HG03045 (cell line): ENCODE measurements around the gene GSG1.

Experiments
- ATAC-seq: cut with Tn5 transposase; IDR thresholded peaks from one replicate; pipeline ENCODE4 v1.9.1; 2021; ENCODE audit warnings: mild to moderate bottlenecking, moderate library complexity; ENCODE audit not compliant: unreplicated experiment

GSG1 gene

DNA sequence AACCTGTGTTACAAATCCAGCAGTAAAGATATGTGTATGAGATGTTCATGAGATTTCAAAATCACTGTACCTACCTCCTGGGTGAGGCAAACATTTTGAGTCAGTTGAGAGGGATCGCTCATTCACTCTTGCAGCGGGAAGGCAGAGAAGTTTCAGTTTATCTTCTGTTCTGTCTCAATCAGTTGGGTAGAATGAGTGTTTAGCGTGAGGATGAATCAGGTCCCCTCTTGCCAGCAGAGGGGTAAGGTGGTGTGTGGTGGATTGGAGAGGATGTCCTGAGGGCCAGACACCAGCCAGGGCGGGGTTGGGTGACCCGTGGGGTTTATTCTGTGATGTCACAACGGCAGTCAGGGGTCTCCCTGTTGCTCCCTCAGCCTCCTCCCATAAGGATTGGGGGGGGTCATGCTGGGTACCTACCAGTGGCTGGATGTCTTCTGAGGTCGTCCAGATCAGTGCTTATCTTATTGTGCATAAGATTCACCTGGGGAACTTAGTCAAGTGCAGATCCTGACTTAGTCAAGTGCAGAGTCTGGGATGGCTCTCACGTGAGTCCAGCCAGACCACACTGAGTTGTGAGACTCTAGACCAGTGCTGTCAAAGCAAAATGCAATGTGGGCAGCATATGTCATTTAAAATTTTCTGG lies at the start of gene GSG1:
Gene GSG1, minus strand, starts transcription at position 277 of the 643 bp plus-strand sequence. Its CDS starts 155 bp downstream, at position 122.
- ATAC-seq, result no peak

DNA sequence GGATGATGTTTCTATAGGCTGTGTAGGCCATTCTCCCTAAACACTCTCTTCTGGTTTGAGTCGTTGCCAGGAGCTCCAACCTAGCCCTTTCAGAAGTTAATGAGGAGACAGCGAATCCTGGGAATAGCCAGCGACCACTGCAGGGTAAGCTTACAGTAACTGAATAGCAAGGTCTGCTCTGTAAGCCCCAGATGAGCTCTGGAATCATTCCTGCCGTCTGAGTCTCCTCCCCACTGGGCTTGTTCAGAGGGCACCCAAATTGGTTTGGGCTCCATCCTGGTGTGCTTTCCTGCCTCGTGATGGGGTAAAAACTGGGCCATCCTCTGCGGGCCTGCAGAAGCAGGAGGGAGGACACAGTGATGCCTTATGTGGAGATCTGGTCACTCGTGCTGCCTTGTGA lies 49.7 kb upstream of the GSG1 start:
- ATAC-seq, result no peak

DNA sequence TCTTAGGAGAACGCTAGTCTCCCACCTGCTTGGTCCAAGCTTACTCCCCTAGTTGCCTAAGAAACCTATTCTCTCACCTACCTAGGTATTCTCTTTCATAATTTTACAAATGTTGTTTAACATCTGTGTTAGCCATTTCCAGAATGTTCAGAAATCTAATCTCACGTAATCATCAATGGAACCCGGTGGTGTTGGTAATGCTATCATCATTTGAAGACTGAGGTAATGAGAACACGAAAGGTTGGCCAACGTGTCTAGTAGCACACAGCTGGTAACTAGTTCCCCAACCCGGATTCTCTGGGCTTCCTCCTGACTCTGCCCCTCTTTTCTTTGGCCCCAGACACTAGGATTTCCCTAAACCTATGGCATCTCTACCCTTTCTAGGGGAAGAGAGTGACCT lies 49.3 kb upstream of the GSG1 start:
- ATAC-seq, result no peak

DNA sequence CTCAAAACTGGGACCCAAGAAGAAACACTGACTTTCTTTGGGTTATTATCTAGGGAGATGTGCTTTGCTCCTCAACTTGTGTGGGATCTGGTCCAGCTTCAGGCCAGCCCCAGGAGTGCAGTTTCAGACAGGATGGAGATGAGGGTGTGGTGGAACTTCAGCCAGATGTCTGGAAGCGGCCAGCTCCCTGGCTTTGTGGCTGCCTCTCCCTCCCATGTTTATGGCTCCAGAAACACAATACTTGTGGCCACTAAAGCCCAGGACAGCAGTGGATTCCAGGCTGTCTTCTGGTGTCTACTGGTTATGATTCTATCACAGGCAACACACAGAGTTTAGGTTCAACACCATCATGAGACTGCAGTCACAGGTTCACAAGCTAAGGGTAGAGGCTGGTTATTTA lies 48.8 kb upstream of the GSG1 start:
- ATAC-seq, result no peak

DNA sequence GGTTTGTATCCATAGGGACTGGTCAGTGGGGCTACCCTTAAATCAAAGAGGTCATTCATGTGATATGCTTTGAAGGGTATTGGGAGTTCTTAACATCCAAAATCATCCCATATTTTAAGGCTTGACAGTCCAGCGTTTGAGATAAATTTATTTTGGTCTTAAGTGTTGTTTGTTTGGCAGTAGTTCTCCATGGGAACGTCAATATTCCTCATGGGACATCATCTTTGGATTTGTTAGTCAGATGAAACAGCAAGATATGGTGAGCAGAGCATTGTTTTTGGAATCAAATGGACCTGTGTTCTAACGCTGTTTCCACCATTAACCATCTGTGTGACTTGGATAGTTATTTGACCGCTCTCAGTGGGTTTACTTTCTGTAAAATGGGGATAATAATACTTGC lies 45.9 kb upstream of the GSG1 start:
- no peak for ATAC-seq

DNA sequence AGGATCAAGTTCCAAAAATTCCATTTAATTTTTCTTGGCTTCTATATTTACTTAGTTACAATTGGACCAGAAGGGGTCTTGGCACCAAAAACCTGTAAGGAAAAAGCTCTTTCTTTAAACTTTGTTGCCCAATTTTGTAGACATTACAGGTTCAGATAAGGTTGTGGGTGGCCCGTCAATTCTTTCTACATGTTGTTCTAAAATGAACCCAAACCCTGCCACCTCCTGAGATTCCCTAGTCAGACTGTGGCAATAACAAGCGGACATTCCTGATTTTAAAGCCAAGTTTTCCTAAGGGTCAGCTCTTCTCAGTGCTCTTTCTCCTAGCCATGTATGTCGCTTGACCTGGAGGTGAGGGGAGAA lies 45.0 kb upstream of the GSG1 start:
- ATAC-seq, result no peak

DNA sequence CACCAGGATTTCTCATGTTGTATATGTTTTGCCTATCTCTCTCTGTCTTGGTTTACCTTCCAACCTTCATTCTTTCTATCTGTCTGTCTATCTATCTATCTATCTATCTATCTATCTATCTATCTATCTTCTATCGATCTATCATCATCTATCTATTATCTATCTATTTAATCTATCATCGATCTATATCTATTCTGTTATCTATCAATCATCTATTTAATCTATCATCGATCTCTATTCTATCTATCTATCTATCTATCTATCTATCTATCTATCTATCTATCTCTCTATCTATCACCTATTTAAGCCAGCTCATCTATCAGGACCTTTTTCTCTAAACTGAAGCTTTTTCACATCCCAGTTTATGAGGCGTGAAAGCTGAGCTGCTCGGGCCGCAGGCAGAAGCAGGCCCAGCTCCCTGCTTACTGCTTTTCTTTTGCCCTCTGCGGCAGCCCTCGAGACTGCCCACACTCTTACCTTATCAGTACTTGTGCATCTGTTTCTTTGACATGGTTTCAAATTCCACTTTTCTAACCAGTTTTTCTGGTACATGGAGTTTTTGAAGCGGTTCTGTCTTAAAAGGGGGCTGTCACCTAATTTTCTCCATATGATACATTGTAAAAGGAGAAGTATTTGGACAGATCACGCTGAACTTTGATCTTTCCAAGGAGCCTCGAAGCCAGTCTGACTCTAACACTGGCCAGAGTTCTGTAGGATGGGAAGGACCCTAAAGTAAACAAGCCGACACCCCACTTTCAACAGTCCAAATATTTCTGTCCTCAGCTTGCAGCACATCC lies 44.4 kb upstream of the GSG1 start:
- no peak for ATAC-seq

DNA sequence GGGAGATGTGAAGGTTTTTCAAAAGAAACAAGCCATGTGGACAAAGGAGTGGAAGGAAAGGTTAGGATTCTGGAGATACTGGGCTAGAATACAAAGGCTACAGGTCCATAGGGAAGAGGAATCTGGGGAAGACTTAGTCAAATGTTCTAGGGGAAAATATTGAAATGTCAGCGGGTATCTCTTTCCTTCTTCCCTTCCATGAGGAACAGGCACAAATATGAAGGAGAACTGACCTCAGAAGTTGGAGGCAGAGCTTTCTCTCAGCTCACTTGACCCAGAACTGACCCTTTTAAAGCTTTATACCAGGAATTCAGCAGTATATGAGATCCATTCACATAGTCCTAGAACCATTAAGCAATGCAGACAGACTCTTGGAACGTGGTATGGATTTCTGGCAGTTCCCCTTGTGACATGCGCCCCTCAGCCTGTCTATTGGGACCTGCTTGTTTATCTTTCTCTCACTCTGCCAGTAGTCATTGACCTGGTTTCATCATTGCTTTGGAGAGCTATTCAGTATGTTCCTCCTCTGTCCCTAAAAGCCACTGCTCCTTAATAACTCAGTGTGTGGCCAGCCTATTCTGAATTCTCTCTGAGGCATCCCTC lies 43.0 kb upstream of the GSG1 start:
- ATAC-seq, result no peak

DNA sequence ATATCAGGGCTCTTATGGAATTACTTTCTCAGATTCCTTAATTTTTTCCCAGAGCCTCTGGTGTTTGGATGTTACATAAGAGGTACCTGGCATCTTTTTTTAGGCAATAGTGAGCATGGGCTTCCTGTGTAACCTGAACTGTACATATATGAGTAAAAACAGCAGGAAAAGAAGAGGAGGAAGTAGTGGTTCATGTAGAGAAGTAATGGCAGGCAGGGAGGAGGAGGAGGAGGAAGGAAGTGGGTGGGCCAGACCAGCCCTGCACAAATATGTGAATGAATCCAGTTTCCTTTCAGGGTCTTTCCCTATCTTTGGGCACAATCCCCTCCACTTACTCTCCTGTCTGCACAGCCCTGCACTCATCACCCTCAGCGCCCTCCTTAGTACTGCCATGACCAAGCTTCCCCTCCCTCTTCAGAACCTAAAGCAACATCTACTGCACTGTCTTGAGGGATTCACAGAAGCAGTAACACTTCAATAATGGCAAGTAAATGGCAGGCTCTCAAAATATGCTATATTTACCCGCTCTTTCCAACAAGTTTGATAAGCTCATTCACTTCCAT lies 40.9 kb upstream of the GSG1 start:
- ATAC-seq, result no peak

DNA sequence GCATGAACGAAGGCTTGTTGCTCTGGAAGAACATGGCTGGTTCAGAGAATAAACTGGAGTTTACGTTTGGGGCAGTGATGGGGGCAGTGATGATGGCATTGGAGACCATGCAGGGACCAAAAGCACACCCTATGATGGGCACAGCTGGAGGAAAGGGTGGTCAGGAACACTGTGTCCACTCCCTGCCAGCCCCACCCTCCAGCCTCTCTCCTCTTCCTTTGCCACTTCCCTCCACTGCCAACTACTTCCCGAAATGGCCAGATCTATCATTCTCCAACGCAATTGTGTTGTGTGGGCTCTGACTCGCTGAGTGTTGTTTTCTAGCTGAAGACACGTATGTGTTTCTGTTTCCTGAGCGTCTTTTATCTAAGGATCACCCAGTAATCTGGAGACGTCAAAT lies 39.3 kb upstream of the GSG1 start:
- no peak for ATAC-seq

DNA sequence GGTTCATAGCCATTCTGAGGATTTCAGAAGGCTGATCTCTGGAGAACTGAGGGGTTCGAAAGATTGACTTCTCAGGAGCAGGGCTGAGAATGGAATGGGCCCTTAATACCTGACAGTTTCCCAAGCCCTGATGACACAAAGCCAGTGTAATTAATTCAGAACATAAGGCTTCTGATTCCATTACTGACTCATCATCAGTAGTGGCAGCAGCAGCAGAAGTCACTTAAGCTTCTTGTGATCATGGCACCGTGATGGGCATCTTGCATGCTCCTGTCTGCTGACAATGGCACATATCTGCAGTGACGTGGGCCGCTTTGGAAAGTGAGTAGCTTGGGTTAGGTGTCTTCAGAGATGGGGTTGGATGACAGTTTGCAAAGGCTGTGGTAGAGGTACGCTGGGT lies 38.2 kb upstream of the GSG1 start:
- no peak for ATAC-seq

DNA sequence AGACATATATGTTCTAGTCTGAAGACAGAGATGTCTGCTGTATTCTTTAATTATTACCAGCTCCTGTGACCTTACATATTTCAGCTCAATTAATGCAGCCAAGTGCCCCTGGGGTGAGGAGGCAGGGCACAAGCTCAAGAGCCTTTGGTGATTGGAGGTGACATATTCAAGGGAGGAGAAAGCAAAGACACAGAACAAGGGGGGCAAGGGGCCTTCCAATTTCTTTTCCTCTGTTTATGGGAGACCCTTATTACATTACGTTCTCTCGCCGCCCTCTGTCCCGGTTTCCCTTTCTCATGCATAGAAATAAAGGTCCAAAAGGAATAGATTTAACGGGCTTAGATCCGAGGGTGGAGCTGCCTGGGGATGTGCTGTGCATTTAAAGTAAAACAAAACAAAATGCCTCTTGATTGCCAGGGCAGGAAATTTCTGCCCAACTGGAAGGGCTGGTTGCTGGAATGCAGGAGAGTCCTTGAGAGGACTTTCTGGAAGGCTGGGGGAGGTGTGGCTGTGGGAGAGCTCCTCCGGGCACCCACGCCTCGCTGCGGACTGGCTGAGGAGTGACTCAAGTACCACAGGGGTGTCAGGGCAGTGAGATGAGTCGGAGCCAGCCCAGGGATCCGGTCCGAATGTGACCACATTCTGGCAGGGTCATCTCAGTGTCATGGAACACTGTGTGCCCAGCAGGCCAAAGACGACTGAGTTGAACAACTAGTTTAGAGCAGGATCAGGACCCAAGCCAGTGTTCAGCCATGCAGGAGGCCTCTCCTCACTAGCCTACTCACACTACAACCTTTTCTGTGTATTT lies 32.1 kb upstream of the GSG1 start:
- ATAC-seq, result no peak

DNA sequence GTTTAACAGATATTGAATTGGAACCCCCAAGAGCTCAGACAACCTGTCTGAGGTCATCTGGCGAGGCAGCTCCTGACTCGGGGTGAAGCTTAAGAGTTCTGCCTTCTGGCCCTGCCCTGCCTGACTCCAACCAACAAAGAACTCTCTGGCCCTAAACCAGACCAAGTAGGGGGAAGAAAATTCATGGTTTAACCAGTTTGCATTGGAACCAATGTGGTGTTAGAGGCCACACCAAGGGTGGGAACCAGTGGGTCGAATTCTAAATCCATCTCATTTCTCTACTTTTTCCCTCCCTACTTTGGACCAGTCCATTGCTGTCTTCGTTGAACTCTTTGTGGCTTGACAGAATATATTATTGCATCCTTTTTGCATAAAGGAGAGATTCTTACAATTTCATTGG lies 30.4 kb upstream of the GSG1 start:
- ATAC-seq, result no peak

DNA sequence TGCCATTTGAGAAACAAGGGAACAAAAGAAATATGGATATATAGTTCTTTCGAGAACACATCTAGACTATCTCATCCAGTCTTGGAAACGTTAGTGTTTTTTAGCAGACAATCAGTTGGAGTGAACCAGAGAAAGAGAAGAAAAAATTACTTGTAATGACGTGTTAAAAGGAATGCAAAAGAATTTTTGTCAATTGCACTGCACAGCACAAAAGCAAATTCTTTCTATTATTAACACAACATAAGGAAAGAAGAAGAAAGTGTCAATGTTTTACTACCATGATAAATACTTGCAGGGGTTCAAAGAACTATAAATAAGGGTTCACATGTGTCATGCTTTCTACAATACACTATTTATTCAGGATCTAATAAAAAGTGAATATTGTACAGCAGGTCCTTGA lies 27.5 kb upstream of the GSG1 start:
- ATAC-seq, result no peak

DNA sequence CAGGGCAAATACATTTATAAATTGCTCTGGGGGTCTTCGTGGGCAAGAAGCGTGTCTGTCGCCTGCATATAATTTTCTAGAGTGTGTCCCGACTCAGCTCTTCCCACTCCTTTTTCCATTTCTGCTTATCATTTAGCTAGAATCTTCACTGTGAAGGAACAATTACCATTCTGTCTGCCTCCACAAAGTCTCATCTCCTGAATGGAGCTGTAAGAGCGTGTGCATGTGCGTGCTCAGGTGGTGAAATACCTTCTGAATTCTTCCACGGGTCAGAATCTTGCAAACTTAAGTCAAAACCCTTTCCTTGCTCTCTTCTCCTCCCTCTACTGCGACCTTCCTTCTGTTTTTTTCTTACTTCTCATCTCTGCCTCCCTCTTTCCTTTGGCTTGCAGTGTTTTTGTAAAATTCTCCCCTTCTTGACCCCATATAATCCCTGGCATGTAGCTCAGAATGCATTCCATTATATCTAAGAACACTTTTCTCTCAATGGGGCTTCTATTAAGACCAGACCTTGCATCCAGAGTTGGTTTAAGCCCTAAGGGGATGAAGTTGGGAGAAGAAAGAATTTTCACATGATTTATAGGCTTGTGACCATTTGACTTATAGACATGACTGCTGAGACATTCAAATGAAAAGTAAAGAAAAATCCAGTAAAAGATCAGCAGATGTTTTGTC lies 25.0 kb upstream of the GSG1 start:
- ATAC-seq, result no peak

DNA sequence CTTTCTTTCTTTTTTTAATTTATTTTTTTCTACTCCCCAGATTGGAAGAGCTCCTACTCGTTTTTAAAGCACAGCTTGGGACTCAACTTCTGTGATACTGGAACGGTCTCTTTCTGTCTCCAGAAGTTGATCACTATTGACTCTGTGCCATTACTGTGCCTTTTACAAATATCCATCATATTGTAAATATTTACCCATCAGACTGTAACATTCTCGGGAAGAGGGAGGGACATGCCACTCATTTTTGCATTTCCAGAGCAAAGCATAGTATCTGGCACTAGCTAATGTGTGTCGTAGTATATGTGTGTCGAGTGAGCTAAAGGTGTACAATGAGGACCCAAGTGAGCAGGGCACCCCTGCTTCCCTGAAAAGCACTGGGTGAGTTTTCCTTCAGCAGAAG lies 24.0 kb upstream of the GSG1 start:
- no peak for ATAC-seq

DNA sequence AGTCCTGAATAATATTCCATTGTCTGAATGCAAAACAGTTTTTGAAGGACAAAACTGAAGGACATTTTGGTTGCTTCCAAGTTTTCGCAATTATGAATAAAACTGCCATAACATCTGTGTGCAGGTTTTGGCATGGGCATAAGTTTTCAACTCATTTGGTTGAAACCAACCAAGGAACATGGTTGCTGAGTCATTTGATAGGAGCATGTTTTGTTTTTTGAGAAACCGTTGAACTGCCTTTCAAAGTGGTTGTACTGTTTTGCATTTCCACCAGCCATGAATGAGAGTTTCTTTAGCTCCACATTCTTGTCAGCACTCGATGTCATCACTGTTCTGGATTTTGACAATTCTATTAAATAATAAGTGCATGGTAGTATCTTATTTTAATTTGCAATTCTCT lies 23.0 kb upstream of the GSG1 start:
- no peak for ATAC-seq

DNA sequence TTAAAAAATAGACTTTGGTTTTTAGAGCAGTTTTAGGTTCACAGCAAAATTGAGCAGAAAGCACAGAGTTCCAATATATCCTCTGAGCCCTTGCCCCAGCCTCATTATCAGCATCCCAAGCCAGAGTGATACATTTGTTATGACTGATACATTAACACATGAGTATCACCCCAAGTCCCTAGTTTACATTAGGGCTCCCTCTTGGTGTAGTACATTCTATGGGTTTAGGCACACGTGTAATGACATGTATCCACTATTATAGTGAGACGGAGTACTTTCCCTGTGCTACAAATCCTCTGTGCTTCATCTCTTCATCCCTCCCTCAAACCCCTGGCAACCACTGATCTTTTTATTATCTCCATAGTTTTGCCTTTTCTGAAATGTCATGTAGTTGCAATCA lies 22.5 kb upstream of the GSG1 start:
- no peak for ATAC-seq

DNA sequence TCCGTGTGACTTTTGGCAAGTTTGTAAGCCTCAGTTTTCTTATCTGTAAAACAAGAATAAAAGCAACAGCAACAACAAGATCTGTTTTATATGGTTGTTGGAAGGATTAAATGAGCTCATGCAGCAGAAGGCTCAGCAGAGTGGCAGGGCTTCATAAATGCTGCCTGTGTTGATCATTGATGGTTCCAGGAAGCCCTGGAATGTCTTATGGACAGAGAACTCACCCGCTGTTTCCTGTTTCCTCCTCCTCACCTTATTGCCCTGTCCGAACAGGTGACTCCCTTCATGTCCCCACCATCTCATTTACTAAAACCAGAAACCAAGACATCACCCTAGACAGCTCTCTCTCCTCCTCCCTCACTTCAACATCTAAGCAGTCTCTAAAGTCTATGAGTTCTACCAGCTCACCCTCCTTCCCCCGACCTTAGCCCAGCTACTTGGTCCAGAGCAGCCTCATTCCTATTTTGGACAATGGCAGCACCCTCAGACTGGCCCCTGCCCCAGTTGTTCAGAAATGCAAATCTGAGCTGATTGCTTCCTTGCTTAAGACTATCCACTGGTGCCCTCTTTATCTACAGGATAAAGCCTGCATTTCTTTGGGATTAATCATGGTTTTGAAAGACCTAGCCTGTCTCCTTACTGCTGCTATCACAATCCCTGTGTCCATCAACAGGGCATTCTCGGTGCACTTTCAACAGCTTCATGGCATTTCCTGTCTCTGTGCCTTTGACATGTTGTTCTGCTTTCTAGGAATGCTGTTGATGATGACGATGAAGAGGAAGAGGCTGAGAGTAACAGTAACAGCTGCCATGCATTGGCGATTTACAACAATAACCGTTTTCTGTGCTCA lies 21.4 kb upstream of the GSG1 start:
- no peak for ATAC-seq

DNA sequence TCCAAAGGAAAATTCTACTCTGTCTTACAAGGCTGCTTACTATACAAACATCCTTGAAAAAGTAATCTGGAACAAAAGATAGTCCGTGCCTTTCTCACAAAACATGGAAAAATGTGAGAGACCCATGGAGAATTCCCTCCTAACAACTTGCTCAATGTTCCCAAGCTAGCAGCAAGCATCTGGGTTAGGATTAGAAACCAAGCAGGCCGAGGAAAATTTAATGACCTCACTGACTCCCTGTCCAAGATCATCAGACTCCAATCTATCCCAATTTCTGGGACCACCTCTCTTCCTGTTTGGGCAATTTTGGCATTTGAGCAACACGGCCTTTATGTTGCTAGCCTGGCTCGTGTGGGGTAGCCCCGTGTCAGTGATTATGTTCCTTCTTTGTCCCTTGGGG lies 18.1 kb upstream of the GSG1 start:
- ATAC-seq, result no peak
